PC-9 (cell line): ENCODE results near the gene RAB3B.

Experiments
- CTCF ChIP-seq: fragments of 200-600 bp; sonication (generic); conservative IDR thresholded peaks from 2 replicates; pipeline ENCODE4 v1.6.1; 2017; ENCODE audit warnings: mixed run types, antibody characterized with exemption, mild to moderate bottlenecking, moderate library complexity
- EZH2 ChIP-seq: fragments of 200-600 bp; sonication (generic); IDR thresholded peaks from 2 replicates; pipeline ENCODE4 v1.8.0; 2017; ENCODE audit warnings: antibody characterized with exemption, low read depth

GRCh38 chr1:51953079-51953478 is 37.4 kb downstream of the RAB3B start:
- TF ChIP-seq EZH2 (no peak), CTCF (no peak)
